Vagina (tissue), 2 donors: ENCODE results near the gene KCNH8.

ENCODE experiments used
- POLR2AphosphoS5 ChIP-seq, 2 donors: sonication (generic); formaldehyde crosslinking; IDR thresholded peaks; one replicate each; pipeline ENCODE4 v1.9.0; 2017; ENCODE audit warnings: antibody characterized with exemption in 2 of 2, mild to moderate bottlenecking in 2 of 2, low read depth in 1 of 2; ENCODE audit not compliant: insufficient read depth in 1 of 2
- TF ChIP-seq, protein P1 (sequence below), 3 experiments: fragments of 450-650 bp in 2 of 3; fragments of 200-600 bp in 1 of 3; sonication (generic) in 1 of 3; IDR thresholded peaks; one replicate each; pipeline ENCODE4 v1.5.1; 2017 to 2019; ENCODE audit warnings: antibody characterized with exemption in 3 of 3, mild to moderate bottlenecking in 2 of 3, moderate library complexity in 2 of 3

DNA sequence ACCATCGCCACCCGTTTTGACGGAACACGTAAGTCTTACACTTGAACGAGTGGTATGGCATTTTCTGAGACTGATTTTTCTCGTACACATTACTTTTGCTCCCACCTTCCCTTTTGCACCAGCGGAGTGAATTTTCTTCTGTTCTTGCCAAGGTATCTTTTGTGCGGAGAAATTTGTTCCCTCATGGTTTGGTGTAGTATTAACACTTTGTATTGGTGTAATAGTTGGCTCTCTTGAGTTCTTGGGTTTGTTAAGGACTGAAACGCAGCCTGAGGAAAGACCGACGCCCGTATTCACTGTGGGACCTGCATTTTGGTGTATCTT lies 420 bp downstream of the KCNH8 start:
- TF ChIP-seq, protein P1, sequence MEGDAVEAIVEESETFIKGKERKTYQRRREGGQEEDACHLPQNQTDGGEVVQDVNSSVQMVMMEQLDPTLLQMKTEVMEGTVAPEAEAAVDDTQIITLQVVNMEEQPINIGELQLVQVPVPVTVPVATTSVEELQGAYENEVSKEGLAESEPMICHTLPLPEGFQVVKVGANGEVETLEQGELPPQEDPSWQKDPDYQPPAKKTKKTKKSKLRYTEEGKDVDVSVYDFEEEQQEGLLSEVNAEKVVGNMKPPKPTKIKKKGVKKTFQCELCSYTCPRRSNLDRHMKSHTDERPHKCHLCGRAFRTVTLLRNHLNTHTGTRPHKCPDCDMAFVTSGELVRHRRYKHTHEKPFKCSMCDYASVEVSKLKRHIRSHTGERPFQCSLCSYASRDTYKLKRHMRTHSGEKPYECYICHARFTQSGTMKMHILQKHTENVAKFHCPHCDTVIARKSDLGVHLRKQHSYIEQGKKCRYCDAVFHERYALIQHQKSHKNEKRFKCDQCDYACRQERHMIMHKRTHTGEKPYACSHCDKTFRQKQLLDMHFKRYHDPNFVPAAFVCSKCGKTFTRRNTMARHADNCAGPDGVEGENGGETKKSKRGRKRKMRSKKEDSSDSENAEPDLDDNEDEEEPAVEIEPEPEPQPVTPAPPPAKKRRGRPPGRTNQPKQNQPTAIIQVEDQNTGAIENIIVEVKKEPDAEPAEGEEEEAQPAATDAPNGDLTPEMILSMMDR (IDR thresholded peaks at IDR 0.05): no peak
- TF ChIP-seq POLR2AphosphoS5 (IDR thresholded peaks at IDR 0.05; ENCODE audit: insufficient read depth in 1 of 2, low read depth in 1 of 2): no peak
